NOMO-1 treated with dmso at 0.1 percent for 144 hours (cell line): ENCODE measurements around the gene RIMBP3C.
"Not testable (repeated sequence)": the region's sequence is repeated elsewhere in the genome, so short reads cannot be mapped to it uniquely, and the experiment has no call there.

ENCODE experiments used
- DNase-seq: peaks from one replicate; lab custom pipeline; 2025; ENCODE audit not compliant: unreplicated experiment; lab: John Stamatoyannopoulos, UW

RIMBP3C gene

GRCh38 chr22:21532863-21533648 lies 18.2 kb downstream of the RIMBP3C start:
- DNase-seq = not testable (repeated sequence)

- not testable (repeated sequence) for DNase-seq
These were observed 19.7 kb downstream of the RIMBP3C start for GRCh38 chr22:21531525-21531924.

GRCh38 chr22:21526705-21527500 lies 24.4 kb downstream of the RIMBP3C start:
- DNase-seq = not testable (repeated sequence)

DNA sequence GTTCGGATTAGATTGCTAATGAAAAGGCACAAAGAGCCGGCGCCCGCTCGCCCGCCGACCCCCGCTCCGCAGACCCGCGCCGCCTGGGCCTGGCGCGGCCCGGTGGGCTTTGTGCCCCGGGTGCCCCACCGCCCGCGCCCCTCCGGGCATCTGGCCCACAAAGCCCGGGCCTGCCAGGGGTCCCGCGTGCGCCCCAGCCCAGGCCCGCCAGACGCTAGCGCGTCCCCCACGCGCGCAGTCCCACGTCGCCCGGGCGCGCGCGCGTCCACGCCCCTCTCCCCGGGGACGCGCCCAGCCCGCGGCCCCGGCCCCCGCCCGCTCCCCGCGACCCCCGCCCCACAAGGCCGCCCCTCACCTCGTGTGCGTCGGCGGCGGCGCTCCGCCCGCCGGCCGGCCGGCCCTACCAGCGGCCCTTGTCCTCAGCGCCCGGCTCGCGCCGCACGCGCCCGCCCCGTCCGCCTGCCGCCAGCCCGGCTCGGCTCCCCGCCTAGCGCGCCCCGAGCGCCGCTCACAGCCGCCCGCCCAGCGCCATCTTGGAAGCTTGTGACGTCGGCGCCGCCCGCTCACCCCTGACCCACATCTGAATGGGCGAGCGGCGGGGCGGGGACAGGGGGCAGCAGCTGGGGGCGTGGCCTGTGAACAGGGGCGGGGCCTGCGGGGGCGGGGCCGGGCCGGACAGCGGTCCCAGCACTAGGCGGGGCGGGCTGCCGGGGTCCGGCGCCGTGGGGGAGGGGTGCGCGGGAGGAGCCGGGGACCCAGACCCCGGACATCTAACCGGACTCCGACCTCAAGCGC lies 34.1 kb downstream of the RIMBP3C start:
- not testable (repeated sequence) for DNase-seq

GRCh38 chr22:21516522-21516921 lies 34.7 kb downstream of the RIMBP3C start:
- not testable (repeated sequence) for DNase-seq

DNA sequence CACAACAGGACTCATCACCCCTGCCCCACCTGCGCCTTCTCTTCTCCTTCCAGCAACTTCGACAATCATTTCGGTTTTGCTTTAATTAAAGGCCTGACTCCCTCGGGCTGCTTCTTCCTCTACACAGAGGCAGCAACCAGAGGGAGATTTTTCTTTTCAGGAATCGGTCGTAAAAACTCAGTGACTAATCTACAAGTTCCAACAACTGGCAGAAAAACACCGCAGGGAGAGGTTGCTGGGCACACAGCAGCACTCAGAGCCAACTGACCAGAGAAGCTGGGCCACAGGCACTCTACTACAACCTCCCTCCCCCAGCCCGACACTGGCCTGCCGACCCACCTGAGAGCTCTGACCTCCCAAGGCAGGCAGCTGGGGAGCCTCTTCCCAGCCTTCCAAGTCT lies 36.0 kb downstream of the RIMBP3C start:
- DNase-seq = not testable (repeated sequence)

DNA sequence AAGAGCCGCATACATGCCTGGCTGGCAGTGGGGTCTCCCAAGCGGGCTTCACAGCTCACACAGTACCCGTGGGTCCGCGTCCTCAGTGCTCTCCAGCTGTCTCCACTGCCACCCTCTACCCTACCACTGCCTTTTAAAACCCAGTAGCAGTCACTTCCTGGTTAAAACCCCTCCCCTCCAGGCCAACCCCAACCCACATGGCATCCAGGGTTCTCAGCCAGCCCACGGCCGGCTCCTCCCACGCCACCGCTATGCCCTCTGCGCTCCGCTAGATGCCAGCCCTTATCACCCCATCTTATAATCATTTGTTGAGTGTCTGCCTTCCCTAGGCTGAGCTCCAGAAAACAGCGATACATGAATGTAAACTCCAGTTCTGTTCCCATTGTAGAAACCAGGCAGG lies 37.1 kb downstream of the RIMBP3C start:
- DNase-seq = not testable (repeated sequence)

GRCh38 chr22:21512022-21512421 lies 39.2 kb downstream of the RIMBP3C start:
- not testable (repeated sequence) for DNase-seq

DNA sequence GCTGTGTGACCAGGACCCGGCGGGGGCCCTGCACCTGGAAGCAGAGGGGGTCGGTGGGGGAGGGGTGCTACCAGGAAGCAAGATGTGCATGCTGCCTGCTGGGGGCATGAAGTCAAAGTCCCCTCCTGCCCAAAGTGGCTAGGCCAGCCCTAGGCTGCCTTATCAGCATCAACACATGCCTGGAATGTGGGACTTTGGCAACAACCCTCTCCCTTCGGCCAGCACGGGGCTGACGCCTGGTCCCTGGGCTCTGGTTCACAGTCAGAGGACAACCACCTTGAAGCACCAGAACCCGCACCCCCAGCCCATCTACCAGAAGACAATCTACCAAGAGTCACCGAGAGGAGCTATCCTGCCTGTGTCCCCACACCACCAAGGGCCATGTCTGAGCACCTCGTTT lies 40.9 kb downstream of the RIMBP3C start:
- DNase-seq = not testable (repeated sequence)

DNA sequence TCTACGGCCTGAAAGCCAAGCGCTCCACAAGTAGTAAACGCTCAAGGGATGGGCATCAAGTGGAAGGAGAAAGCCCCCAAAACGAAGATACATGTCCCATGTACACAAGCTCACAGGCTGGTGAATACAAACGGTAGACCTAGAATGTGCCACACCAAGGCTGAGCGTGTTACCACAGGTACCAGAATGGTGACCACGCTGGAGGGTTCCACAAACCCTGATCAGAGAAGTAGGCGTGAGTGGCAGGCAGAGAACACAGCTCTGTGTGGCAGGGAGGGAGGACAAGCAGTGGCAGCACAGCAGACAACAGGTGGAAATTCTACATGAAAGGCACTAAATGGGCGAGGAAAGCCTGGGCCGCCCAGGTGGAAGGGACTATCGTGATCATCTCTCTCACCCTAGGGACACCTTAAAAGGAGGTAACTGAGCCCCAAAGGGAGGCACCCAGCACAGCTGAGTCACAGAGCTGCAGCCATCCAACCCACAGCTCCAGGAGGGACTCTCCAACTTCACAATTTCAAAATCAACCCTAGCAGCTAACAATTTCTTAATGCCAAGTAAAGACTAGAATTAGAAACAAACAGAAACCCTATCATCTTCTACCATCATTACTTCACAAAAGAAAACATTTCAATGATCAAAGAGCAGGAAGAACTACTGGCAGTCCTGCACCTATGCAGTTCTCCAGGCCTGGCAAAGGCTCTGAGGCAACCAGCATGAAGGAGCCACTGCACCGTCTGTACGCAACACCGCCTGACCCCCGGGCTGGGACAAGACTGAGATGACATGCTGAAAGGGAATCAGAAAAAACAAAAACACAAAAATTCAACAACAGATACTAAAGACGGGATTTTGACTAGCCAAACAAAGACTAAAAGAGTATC lies 51.4 kb downstream of the RIMBP3C start:
- not testable (repeated sequence) for DNase-seq

DNA sequence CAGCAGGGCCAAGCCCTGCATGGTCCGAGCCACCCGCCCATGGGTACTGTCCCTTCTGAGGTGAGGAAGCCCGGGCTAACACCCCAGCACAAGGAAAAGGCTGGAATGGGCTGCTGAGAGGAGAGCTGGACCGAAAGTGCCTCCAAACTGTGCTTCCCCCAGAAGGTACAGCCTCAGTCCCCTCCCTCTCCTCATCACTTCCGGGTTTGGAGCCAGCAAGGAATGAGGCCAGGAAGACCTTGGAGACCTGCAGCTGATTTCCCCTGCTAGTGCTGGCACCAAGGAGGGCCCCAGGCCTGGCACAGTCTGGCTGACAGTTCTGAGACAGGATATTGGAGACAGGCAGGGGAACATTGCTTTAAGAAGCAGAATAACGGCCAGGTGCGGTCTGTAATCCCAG lies 52.8 kb downstream of the RIMBP3C start:
- DNase-seq = not testable (repeated sequence)

DNA sequence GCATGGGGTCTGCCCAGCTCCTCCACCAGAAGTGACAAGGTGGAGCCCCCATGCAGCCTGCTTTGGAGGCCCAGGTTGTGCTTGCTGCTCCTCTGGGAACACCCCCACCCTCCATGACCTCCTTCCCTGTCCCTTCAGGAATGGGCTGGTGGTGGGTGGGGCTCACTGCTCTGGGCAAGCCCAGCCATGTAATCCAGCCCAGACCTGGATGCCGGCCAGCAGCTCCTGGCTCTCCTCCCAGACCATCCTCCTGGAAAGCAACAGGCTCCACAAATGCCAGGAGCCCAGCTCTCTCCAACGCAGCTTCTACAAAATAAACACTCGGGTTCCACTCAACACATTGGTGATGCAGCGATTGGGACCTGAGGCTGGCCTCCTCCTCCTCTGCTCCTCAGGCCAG lies 53.3 kb downstream of the RIMBP3C start:
- not testable (repeated sequence) for DNase-seq
